ENCODE data around the gene TMEM37.

Gene TMEM37

DNA sequence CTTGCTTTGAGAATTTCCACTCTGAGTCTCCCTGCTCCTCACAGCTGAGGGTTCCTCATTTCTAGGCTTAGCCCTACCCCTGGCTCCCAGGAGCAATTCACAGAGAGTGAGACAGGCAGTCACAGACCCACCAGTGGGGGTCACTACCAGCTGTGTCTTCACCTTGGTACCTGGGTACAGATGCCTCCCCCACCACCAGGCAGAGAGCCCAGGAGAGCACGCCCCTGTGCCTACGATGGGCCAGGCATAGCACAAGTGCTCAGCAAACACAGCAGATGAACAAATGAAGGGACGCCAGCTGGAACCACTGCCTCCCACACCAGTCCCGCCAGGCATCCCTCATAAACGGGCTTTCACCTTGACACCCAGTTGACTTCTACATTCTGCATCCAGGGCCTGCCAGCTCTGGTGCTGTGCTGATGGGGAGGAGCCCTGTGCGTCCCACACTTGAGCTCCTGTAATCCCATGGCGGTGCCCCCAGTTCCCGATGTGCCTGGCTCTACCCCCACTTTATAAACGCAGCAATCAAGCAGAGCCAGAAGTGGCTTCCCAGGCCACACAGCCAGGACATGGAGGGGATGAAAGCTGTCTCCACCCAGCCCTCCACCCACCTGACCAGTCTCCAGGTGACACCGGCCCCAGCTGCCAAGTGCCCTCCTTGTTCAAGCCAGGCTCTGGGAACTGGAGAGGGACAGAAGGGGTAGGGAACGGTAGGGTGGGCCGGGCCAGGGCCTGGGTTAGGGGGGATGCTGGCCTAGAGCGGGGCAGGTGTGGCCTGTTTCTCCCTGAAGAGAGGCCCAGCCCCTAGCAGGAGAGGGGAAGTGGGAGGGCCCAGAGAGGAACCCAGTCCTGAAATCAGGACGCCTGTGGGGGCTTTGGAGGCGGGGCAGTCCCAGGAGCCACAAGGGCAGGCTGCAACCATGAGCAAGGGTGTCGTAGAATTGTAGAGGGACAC lies 50.1 kb downstream of the TMEM37 start:
- no peak for DNase-seq

DNA sequence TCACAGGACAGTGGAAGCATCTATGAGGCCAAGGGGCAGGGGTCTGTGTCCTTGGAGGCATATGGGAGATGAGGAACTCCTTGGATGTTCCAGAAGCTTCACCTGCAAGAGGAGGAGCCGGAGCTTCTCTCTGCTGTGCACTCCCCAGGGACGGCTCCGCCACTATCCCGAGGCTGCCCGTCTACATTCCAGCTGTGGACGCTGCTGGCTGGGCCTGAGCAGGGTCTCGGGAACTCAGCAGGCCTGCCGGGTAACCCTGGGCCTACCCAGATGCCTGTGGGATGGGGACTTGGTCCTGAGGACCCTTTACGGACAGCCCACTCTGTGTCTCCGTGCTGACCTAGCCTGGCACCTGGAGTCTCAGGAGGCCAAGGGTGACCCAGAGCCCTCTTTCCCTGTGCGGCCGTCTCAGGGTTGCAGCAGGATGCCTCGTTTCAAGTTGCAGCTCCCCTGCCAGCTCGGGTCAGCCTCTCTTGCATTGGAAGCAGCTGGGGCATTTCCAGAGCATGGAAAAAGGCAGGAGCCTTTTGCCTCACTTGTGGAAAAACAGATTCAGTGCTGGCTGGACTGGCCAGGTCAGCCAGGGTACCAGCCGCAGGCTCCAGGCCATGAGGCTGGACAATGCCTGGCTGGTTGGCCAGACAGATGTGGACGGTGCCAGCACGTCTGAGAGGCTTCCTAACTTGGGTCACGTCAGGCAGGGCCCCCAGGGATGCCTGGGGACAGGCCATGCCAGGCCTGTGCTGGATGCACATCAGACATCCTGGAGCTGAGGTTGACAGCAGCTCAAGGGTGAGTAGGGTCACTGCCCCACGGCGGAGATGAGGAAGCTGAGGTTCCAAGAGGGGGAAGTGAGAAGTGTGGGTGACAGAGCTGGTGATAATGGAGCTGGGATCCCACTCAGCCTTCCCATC lies 51.1 kb downstream of the TMEM37 start:
- no peak for DNase-seq

DNA sequence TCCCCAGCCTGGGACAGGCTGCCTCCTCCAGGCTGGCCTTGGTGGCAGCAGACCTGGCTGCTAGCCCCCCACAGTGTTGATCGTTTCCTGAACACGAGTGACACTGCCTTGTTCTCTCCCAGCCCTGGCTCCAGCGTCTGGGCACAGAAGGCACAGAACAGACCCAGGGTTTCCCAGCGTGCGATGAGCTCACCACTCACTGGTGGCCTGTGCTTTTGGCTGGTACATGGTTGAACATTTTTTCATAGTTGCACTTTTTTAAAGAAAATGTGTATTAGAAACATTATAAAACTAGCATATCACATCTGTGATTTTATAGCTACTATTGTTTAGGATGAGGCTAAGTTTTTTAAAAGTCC lies 51.7 kb downstream of the TMEM37 start:
- no peak for DNase-seq

DNA sequence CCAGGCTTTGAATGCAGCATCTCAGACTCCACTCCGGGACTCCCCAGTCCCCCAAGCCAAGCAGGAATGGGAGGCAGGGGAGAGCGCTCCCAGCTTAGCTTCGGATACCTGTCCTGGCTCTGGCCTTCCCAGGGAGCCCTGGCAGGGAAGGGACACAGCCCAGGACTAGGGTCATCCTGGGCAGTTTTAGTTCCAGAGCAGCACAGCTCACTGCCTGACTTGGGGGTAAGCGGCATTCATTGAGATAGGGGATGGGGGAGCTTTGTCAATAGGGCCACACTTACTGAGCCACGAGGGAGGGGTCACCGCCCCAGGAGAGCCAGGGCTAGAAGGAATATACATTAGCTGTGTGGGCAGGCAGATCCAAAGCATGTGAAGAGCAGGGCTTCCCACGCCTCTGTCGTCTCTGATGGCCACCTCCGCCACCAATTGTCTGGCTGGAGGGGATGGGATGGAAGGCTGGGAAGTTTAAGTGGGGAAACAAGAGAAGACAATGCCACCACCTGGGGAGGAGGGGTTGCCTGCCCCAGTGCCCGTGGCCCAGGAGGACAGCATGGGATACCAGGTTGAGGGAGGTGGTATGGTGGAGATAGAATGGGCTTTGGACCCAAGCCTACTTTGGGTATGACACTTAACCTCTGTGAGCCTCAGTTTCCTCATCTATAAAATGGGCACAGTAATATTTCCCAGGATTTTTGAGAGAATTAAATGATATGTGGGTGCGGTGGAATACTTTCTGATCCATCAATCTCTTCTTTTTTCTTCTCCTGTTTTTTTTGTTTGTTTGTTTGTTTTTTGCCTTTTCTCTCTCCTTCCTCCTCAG lies 52.5 kb downstream of the TMEM37 start:
- DNase-seq, result no peak

DNA sequence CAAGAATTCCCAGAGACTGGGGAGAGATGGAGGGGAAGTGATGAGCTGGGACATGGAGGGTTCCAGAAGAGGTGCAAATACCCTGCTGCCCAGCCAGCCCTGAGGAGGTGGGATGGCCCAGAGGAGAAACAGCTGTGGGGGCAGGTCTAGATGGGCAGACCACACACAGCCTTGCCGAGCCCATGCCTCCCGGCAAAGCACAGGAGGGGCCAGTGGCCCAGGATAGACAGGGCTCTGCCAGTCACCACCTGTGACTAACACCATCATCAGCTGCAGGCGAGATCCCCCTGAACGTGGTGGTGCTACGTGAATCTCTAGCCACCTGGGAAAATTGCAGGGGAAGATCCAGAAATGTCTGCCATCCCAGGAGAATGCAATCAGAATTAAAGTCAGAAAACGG lies 53.2 kb downstream of the TMEM37 start:
- DNase-seq, result no peak

DNA sequence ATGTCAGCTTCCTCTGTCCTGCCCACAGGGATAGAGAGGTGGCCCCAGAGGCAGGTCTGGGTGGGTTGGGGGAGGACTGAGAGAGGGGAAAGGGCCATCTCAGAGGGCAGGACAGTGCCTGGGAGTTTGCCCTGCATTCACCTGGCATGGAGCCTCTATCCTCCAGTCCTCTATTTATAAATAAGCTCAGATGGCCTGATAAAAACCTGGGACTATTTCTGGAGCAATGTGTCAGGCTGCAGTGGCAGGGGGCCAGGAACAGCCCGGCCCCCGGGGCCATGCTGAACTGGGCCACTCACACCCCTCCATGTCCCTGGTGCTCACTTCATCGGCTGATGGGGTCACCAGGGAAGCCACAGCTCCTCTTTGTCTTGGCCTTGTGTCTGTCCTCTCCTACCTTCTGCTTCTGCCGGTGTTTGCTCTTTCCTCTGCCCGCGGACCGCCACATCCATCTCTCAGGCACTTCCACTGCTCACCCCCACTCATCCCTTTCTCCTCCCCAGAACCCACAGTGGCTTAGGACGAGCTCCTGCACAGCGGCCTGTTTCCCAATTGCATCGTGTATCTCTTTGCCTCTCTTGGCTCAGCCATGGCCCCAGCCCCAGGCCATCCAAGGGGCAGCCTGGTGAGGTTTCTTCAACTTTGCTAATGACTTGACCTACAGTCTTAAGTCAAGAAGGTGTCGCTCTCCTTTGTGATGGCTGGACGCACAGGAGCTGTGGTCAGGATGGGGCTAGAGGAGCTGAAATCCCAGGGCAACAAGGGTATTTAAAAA lies 53.9 kb downstream of the TMEM37 start:
- no peak for DNase-seq

DNA sequence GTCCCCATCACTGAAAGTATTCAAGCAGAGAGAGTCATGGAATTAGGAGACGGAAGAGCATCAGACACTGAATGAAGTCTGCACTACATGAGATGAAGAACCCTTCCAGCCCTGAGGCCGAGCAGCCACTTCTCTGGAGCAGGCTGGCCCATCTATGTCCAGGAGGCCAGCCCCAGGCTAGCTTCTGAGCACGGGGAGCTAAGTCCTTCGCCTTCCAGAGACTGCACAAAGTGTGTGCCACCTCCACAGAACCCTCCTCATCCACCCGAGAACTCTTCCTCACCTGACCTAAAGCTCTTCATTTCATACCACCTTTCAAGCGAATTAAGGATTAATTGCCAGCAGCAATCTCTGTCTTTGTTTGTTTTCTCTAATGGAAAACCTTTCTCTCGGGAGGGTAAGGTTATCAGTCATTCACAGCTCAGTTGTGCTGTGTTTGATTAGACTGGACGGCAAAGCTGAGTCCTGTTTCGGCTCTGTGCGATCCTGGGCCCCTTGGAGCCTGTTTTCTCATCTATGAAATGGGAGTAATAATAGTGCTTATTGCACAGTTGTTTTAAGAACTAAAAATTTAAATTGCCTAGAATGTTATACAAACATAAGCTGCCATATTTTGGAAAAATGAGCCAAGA lies 54.7 kb downstream of the TMEM37 start:
- no peak for DNase-seq

DNA sequence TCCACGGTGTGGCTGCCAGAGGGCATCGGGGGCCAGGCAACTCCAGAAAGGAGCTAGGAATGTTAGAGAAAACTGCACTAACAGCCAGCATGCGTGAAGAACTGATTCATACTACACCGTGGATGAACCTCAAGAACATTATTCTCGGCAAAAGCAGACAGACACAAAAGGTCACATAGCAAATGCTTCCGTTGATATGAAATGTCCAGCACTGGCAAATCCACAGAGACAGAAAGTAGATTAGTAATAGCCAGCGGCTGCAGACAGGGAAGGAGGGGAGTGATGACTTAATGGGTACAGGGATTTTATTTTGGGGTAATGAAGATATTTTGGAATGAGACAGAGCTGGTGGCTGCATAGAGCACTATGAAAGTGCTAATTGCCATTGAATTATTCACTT lies 55.2 kb downstream of the TMEM37 start:
- DNase-seq, result no peak

DNA sequence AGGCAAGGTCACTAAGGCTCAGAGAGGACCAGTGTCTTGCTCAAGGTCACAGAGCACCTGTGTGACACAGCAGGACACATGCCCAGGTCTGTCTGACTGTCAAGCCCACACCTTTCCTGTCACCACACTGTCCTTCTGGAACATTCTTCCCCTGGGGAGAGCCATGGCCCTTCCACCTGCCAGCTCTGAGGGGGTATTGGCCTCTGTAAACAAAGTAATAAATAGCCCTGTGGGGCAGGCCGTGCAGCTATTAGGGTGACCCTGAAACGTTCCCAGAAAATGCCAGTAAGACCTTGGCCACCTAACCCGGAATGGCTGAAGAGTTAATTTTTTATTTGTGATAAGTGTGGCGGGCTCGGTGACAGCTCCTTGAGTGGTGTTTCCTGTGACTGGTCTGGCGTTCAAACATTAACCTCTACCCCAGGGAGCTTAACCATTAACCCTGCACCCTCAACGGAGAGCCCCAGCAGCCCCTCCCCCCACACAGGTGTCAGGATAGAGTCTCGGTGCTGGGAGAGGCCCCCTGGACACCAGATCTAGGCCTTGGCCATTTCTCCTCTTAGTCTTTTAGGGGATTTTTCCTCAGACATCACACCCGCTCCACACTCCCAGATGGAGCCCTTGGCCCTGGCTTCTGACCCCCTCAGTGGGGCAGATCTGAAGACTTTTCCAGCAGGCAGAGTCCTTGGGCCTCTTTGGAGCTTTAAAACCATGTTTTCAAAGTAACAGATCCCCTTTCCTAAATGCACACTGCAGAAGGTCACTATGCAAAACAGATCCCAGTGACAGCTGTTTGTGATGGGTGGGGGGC lies 56.0 kb downstream of the TMEM37 start:
- DNase-seq, result no peak
